C4-2B (cell line): ENCODE results near the gene APOC1.

ENCODE experiments used
- CTCF ChIP-seq: fragments of 450-650 bp; conservative IDR thresholded peaks from 2 replicates; pipeline ENCODE4 v1.5.1; 2017; ENCODE audit warnings: mild to moderate bottlenecking
- ZFX ChIP-seq: fragments of 450-650 bp; IDR thresholded peaks from 2 replicates; pipeline ENCODE4 v1.6.1; 2017

GRCh38 chr19:44892932-44893331 lies 21.5 kb upstream of the APOC1 start:
- TF ChIP-seq CTCF, result no peak
- no peak for TF ChIP-seq ZFX
